Smooth muscle cell of the coronary artery (primary cell): ENCODE data around the gene CCNB3. TPM values are rescaled to one million over a fixed set of nuclear protein-coding genes. Genes with fewer than 3 reads are reported as not detected.

Experiments used
- total RNA-seq: library from RNA; depleted of rRNA; stranded (reverse); fragments of >200 nt; gene quantifications from 2 replicates; pipeline ENCODE4 v1.2.3, GENCODE V29; 2014; ENCODE audit warnings: low replicate concordance

CCNB3 gene, protein sequence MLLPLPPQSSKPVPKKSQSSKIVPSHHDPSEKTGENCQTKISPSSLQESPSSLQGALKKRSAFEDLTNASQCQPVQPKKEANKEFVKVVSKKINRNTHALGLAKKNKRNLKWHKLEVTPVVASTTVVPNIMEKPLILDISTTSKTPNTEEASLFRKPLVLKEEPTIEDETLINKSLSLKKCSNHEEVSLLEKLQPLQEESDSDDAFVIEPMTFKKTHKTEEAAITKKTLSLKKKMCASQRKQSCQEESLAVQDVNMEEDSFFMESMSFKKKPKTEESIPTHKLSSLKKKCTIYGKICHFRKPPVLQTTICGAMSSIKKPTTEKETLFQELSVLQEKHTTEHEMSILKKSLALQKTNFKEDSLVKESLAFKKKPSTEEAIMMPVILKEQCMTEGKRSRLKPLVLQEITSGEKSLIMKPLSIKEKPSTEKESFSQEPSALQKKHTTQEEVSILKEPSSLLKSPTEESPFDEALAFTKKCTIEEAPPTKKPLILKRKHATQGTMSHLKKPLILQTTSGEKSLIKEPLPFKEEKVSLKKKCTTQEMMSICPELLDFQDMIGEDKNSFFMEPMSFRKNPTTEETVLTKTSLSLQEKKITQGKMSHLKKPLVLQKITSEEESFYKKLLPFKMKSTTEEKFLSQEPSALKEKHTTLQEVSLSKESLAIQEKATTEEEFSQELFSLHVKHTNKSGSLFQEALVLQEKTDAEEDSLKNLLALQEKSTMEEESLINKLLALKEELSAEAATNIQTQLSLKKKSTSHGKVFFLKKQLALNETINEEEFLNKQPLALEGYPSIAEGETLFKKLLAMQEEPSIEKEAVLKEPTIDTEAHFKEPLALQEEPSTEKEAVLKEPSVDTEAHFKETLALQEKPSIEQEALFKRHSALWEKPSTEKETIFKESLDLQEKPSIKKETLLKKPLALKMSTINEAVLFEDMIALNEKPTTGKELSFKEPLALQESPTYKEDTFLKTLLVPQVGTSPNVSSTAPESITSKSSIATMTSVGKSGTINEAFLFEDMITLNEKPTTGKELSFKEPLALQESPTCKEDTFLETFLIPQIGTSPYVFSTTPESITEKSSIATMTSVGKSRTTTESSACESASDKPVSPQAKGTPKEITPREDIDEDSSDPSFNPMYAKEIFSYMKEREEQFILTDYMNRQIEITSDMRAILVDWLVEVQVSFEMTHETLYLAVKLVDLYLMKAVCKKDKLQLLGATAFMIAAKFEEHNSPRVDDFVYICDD (N-terminal part only)
- total RNA-seq = under 0.01 TPM in 2 replicates

DNA sequence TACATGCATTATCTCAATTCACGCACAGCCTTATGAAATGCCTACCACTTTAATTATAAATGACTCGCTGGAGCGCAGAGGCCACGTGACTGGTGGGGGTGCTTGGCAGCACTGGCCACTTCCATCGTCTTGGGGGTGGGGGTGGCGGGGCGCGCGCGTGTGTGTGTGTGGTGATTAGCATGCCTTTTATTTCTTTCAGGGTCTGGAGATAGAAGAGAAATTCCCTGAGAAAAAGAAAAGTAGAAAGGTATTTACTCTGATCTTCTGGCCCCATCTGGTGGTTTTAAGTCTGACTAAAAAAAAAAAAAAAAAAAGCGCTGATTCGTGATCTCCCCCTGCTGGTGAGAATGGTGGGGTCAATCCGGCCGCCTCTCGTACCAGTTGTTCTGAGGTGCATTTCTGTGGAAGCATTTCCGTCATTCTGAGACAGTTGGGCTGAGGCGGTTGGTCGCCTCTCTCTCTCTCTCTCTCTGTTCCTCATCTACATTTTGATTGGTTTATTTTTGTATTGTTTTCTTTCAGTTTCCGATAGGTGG lies at the start of gene CCNB3:
Gene CCNB3, plus strand, starts transcription at position 402 of the 536 bp plus-strand sequence. CDS start 80,399 bp downstream, outside the sequence.

DNA sequence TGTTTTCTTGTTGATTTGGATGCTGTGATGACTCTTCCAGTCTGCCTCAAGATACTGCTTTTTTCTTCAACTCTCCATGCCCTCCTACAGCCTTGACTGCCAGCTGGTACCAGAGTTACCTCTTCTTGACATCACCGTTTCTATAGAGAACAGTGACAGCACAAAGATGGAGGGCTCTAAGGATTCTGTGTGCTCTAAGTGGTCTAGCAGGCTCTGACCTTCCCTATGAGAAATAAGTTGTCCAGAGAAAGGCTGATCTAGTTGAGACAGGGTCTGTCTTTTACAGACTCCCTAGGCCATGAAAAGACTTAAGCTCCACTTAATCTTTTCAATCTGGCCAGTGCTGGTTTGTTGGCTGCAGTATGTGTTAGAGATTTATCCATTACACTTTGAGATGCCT lies 3.7 kb upstream of the CCNB3 start, which contains the start of gene AKAP4:
Gene AKAP4, minus strand, starts transcription at position 101 of the 400 bp plus-strand sequence. CDS start 118 bp downstream, outside the sequence.

Other genes with a start within 250 kb of the CCNB3 start
- not detected in 2 replicates for gene AKAP4, start 3.8 kb upstream of the CCNB3 start, total RNA-seq